Gastroesophageal sphincter (tissue), 4 donors: ENCODE data around the gene RDH16. TPM values are rescaled to one million over a fixed set of nuclear protein-coding genes. Genes with fewer than 3 reads are reported as not detected.

ENCODE experiments used
- ATAC-seq: fragments of 150-250 bp; one replicate; pipeline ENCODE4 v1.9.1; 2016; ENCODE audit warnings: mild to moderate bottlenecking, moderate library complexity
- H3K27ac ChIP-seq, 4 donors: fragments of 200-600 bp; sonication (generic) in 3 of 4; 1 replicate in 3 of 4; 2 replicates in 1 of 4; pipeline ENCODE4 v1.5.1; 2016 to 2019
- H3K27me3 ChIP-seq: fragments of 200-600 bp; sonication (generic); one replicate; pipeline ENCODE4 v1.5.1; 2019
- H3K36me3 ChIP-seq, 2 donors: fragments of 200-600 bp; sonication (generic); one replicate each; pipeline ENCODE4 v1.5.1; 2019; ENCODE audit warnings: control low read depth in 1 of 2
- H3K4me1 ChIP-seq, 3 donors: fragments of 200-600 bp; sonication (generic); 1 replicate in 2 of 3; 2 replicates in 1 of 3; pipeline ENCODE4 v1.5.1; 2016 to 2019; ENCODE audit warnings: control low read depth in 2 of 3
- H3K4me3 ChIP-seq, 2 donors: fragments of 200-600 bp; sonication (generic); one replicate each; pipeline ENCODE4 v1.5.1; 2019; ENCODE audit warnings: mild to moderate bottlenecking in 1 of 2, moderate library complexity in 1 of 2
- H3K9me3 ChIP-seq, 3 donors: fragments of 200-600 bp; sonication (generic); one replicate each; pipeline ENCODE4 v1.5.1; 2017 to 2019; ENCODE audit warnings: control low read depth in 2 of 3
- CTCF ChIP-seq, 4 experiments: fragments of 200-600 bp in 2 of 4; fragments of 450-650 bp in 2 of 4; sonication (generic) in 1 of 4; IDR thresholded peaks; one replicate each; pipeline ENCODE4 v1.5.1; 2017 to 2019; ENCODE audit warnings: antibody characterized with exemption in 4 of 4, mild to moderate bottlenecking in 2 of 4, moderate library complexity in 2 of 4
- EP300 ChIP-seq: sonication (generic); formaldehyde crosslinking; IDR thresholded peaks from one replicate; pipeline ENCODE4 v1.6.1; 2017; ENCODE audit warnings: antibody characterized with exemption, mild to moderate bottlenecking
- POLR2A ChIP-seq, 2 donors: fragments of 450-650 bp; IDR thresholded peaks; one replicate each; pipeline ENCODE4 v1.6.1; 2017; ENCODE audit warnings: antibody characterized with exemption in 2 of 2, mild to moderate bottlenecking in 2 of 2, moderate library complexity in 1 of 2
- POLR2AphosphoS5 ChIP-seq: sonication (generic); formaldehyde crosslinking; IDR thresholded peaks from one replicate; pipeline ENCODE4 v1.6.1; 2017; ENCODE audit warnings: antibody characterized with exemption
- WGBS, 2 donors: methylation state at CpG; one replicate each; pipeline ENCODE4 v1.1.5; 2018; ENCODE audit warnings: low coverage in 1 of 2; 5-methylcytosine and 5-hydroxymethylcytosine counted together
- total RNA-seq, 4 donors: library from RNA; depleted of rRNA; stranded (reverse); fragments of >200 nt; gene quantifications; one replicate each; pipeline ENCODE4 v1.1.0, GENCODE V29; 2016

The RDH16 gene
- total RNA-seq, 4 donors from 2014 or later, result 0.22 to 0.81 (median 0.27) TPM; not detected in 1

GRCh38 chr12:56903374-56903773 lies 54.0 kb downstream of the RDH16 start:
- Histone ChIP-seq H3K27me3 (no peaks in the 10 kb centered on the region), H3K9me3 (peaks cover 0 to 46% (median 2%) of the 10 kb centered on the region in 3 donors), H3K27ac (no peak overlapping the region), H3K4me3 (no peak overlapping the region), H3K4me1 (no peaks in the 10 kb centered on the region), H3K36me3 (no peaks in the 10 kb centered on the region)
- no peak for ATAC-seq
- 22% methylated on average over 1 of the region's 1 CpG; no CpG with 5 or more reads in 1 of the 2 donors for WGBS, 2 donors
- TF ChIP-seq POLR2AphosphoS5 (no peak), POLR2A (IDR thresholded peaks at IDR 0.05) (no peak), EP300 (no peak), CTCF (IDR thresholded peaks at IDR 0.05) (no peak)

Other genes starting within 250 kb of the RDH16 start
- gene NACA, start 232.3 kb downstream of the RDH16 start, total RNA-seq, result 1,000 to 10,000 TPM; 1,080 to 1,809 (median 1,519) TPM
- 10 to 100 TPM in 1 of 4 donors, 1 to 10 TPM in 3; 2.6 to 13.0 (median 5.1) TPM for gene PRIM1, start 205.3 kb downstream of the RDH16 start, total RNA-seq
- gene HSD17B6, start 194.3 kb downstream of the RDH16 start, total RNA-seq, result 1 to 10 TPM in 3 of 4 donors, not detected in 1; 2.6 to 6.6 (median 5.2) TPM
- not detected for gene SDR9C7, start 23.2 kb downstream of the RDH16 start, total RNA-seq
- 1 to 10 TPM; 6.1 to 8.9 (median 6.7) TPM for gene ZBTB39, start 48.9 kb upstream of the RDH16 start, total RNA-seq
- gene TAC3, start 58.9 kb upstream of the RDH16 start, total RNA-seq, result not detected
- under 1 TPM; 0.22 to 0.54 (median 0.29) TPM for gene MYO1A, start 92.5 kb upstream of the RDH16 start, total RNA-seq
- 10 to 100 TPM; 11.8 to 14.9 (median 12.7) TPM for gene NEMP1, start 121.2 kb upstream of the RDH16 start, total RNA-seq
- 10 to 100 TPM; 30.7 to 41.3 (median 38.8) TPM for gene NAB2, start 131.5 kb upstream of the RDH16 start, total RNA-seq
- 100 to 1,000 TPM in 3 of 4 donors, 10 to 100 TPM in 1; 92.5 to 166 (median 156) TPM for gene STAT6, start 153.8 kb upstream of the RDH16 start, total RNA-seq
- gene LRP1, start 170.9 kb upstream of the RDH16 start, total RNA-seq, result 100 to 1,000 TPM; 185 to 292 (median 216) TPM
- not detected for gene LRP1-AS, start 190.0 kb upstream of the RDH16 start, total RNA-seq